OCI-LY3 (cell line): ENCODE data around the gene RARA.

ENCODE experiments used
- H2AFZ ChIP-seq: fragments of 200-600, 300-600 bp; shearing (Covaris generic); 2 replicates; pipeline ENCODE4 v1.6.0; 2014; ENCODE audit warnings: antibody characterized with exemption, low read depth, low read length
- H3K27ac ChIP-seq: fragments of 200-600, 300-600 bp; sonication (generic); 2 replicates; pipeline ENCODE4 v1.5.1; 2014; ENCODE audit warnings: mild to moderate bottlenecking, low read length, moderate library complexity, mixed read lengths
- H3K27me3 ChIP-seq: fragments of 200-600, 300-600 bp; sonication (generic); 2 replicates; pipeline ENCODE4 v1.6.1; 2014; ENCODE audit warnings: low read depth, low read length, mixed read lengths
- H3K36me3 ChIP-seq: fragments of 200-600, 300-600 bp; sonication (generic); replicated peaks from 2 replicates; pipeline ENCODE3; 2014; ENCODE audit warnings: low read depth, low read length, mixed read lengths
- H3K4me1 ChIP-seq: fragments of 300-600, 200-600 bp; sonication (generic); 2 replicates; pipeline ENCODE4 v1.6.1; 2014; ENCODE audit warnings: low read length, mixed read lengths
- H3K4me2 ChIP-seq: fragments of 200-600, 300-600 bp; sonication (generic); 2 replicates; pipeline ENCODE4 v1.6.1; 2014; ENCODE audit warnings: low read length, mixed read lengths
- H3K4me3 ChIP-seq: fragments of 300-600, 200-600 bp; sonication (generic); 2 replicates; pipeline ENCODE4 v1.5.1; 2014; ENCODE audit warnings: antibody characterized with exemption, mild to moderate bottlenecking, low read length, moderate library complexity
- H3K79me2 ChIP-seq: fragments of 300-600, 200-600 bp; shearing (Covaris generic); 2 replicates; pipeline ENCODE4 v1.6.1; 2014; ENCODE audit warnings: mild to moderate bottlenecking, low read length, mixed read lengths
- H3K9ac ChIP-seq: fragments of 300-600, 200-600 bp; shearing (Covaris generic); 2 replicates; pipeline ENCODE4 v1.6.0; 2014; ENCODE audit warnings: mild to moderate bottlenecking, low read length, moderate library complexity
- H3K9me3 ChIP-seq: fragments of 200-600, 300-600 bp; shearing (Covaris generic); 2 replicates; pipeline ENCODE4 v1.6.1; 2014; ENCODE audit warnings: low read length, mixed read lengths; ENCODE audit not compliant: insufficient read depth
- H4K20me1 ChIP-seq: fragments of 200-600, 300-600 bp; sonication (generic); 2 replicates; pipeline ENCODE4 v1.6.1; 2016; ENCODE audit warnings: low read length, mixed read lengths; ENCODE audit not compliant: insufficient read depth
- EZH2phosphoT487 ChIP-seq: fragments of 200-600 bp; shearing (Covaris generic); IDR thresholded peaks from 2 replicates; pipeline ENCODE4 v1.6.1; 2018; ENCODE audit warnings: antibody characterized with exemption, mixed run types, low read depth
- TF ChIP-seq, protein P1 (sequence below): fragments of 200-600, 300-600 bp; sonication (generic); IDR thresholded peaks from 2 replicates; pipeline ENCODE4 v1.5.1; 2014; ENCODE audit warnings: antibody characterized with exemption, low read length, low read depth

RARA gene

DNA sequence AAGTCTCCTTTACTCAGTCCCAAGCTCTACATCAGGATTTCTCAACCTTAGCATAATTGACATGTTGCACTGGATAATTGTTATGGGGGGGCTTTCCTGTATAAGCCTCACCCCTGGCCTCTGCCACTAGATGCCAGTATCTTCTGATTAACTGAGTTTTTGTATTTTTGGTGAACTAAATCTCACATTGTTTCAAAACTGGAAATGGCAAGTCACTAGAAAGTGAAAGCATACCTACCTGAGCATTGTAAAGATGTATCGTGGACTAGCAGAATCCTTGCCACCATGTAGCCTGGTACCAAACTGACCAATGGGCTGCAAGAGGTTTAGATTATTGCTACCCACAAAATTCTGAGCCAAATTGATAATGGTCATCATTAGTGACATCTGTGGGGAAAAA, 93.7 kb downstream of the RARA start:
- Histone ChIP-seq H3K4me3 (no peak overlapping the region), H3K9ac (no peak overlapping the region), H3K4me1 (no peaks in the 10 kb centered on the region), H3K27me3 (no peaks in the 10 kb centered on the region), H3K36me3 (peaks cover 75% of the 10 kb centered on the region), H3K27ac (no peak overlapping the region), H2AFZ (no peak overlapping the region), H4K20me1 (no peaks in the 10 kb centered on the region), H3K9me3 (no peaks in the 10 kb centered on the region), H3K79me2 (no peaks in the 10 kb centered on the region), H3K4me2 (no peak overlapping the region)
- no peak for TF ChIP-seq EZH2phosphoT487
- TF ChIP-seq, protein P1, sequence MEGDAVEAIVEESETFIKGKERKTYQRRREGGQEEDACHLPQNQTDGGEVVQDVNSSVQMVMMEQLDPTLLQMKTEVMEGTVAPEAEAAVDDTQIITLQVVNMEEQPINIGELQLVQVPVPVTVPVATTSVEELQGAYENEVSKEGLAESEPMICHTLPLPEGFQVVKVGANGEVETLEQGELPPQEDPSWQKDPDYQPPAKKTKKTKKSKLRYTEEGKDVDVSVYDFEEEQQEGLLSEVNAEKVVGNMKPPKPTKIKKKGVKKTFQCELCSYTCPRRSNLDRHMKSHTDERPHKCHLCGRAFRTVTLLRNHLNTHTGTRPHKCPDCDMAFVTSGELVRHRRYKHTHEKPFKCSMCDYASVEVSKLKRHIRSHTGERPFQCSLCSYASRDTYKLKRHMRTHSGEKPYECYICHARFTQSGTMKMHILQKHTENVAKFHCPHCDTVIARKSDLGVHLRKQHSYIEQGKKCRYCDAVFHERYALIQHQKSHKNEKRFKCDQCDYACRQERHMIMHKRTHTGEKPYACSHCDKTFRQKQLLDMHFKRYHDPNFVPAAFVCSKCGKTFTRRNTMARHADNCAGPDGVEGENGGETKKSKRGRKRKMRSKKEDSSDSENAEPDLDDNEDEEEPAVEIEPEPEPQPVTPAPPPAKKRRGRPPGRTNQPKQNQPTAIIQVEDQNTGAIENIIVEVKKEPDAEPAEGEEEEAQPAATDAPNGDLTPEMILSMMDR, result no peak

DNA sequence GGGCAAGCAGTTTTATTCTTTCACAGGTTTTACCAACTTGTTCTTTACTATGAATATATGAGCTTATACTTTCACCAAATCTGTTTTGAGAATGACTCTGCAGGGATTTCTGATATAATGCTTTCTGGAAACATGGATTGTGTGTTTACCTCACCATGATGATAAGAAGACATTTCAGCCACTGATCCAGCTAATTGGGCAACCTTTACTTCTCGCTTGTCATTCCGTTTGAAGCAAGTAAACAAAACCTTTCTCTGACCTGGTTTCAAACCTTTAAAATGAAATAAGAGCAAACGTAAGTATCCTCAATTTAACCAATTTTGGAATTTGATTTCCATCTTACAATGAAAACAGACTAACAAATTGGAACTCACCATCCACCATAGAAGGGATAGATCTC, 95.0 kb downstream of the RARA start:
- no peak overlapping the region for H3K9ac ChIP-seq
- H3K27ac ChIP-seq, result no peak overlapping the region
- H3K4me1 ChIP-seq, result no peaks in the 10 kb centered on the region
- peaks cover 74% of the 10 kb centered on the region for H3K36me3 ChIP-seq
- H3K9me3 ChIP-seq, result no peaks in the 10 kb centered on the region
- no peaks in the 10 kb centered on the region for H3K79me2 ChIP-seq
- H2AFZ ChIP-seq, result no peak overlapping the region
- H3K4me2 ChIP-seq, result no peak overlapping the region
- no peak overlapping the region for H3K4me3 ChIP-seq
- no peak for TF ChIP-seq EZH2phosphoT487
- TF ChIP-seq, protein P1, result no peak
- H4K20me1 ChIP-seq, result no peaks in the 10 kb centered on the region
- H3K27me3 ChIP-seq, result no peaks in the 10 kb centered on the region
